NB4 (cell line): ENCODE data around the gene MGAT5B.

Source experiments
- DNase-seq: peaks from one replicate; pipeline ENCODE4 v3.0.0; 2010; ENCODE audit warnings: low read depth
- H3K4me3 ChIP-seq: one replicate; pipeline ENCODE4 v1.5.1; 2011; ENCODE audit warnings: mild to moderate bottlenecking, low read depth, low read length, moderate library complexity
- CTCF ChIP-seq: IDR thresholded peaks from one replicate; pipeline ENCODE4 v1.5.1; 2012; ENCODE audit warnings: low read depth, low read length
- MYC ChIP-seq: IDR thresholded peaks from 2 replicates; pipeline ENCODE4 v1.6.1; 2011; ENCODE audit warnings: low read depth, low read length
- POLR2A ChIP-seq: IDR thresholded peaks from 2 replicates; pipeline ENCODE4 v1.6.1; 2011; ENCODE audit warnings: mild to moderate bottlenecking; ENCODE audit not compliant: insufficient read length; ENCODE audit errors: extremely low read depth
- TF ChIP-seq, protein P1 (sequence below): IDR thresholded peaks from 2 replicates; pipeline ENCODE4 v1.6.1; 2011; ENCODE audit warnings: low read depth, low read length

The MGAT5B gene

DNA sequence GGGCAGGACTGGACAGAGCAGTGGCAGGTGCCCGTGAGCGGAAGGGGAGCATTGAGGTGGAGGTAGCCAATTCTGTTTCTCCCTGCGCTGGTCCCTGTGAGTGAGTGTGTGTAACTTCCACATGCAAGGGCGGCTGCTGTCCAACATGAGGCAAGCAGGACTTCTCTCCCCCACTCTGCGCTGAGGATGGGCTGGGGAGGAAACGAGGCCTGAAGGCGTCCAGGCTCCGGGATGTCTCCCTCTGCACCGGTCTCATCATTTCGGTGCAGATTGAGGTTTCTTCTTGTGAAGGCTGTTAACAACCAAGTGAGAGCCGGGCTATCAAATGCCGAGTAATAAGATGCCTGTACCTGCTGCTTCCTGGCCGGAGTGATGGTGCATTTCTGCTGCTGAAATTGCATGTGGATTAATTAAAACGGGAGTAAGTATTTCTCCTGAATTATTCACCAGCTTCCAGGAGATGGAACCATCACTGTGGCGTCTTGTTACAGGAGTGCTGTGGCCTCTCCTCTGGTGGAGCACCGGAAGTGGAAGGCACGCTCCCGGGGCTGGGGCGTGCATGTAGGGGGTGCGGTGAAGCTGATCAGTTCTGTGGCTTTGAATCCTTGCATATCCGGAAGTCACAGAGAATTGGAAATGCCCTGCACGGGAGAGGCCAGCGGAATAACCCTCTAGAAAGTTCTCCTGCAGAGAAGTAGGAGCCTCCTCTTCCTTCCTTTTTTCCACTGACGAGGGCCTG lies 41.7 kb upstream of the MGAT5B start:
- DNase-seq, result peak; percentile 52
- TF ChIP-seq, protein P1, sequence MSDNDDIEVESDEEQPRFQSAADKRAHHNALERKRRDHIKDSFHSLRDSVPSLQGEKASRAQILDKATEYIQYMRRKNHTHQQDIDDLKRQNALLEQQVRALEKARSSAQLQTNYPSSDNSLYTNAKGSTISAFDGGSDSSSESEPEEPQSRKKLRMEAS, result no peak
- TF ChIP-seq MYC (no peak), CTCF (no peak), POLR2A (no peak)
- no peak overlapping the region for H3K4me3 ChIP-seq

- H3K4me3 ChIP-seq, result no peak overlapping the region
- TF ChIP-seq CTCF (no peak), POLR2A (no peak), MYC (no peak)
- TF ChIP-seq, protein P1, result no peak
- DNase-seq, result no peak
These were observed 40.5 kb upstream of the MGAT5B start for GRCh38 chr17:76827736-76828135.

- TF ChIP-seq, protein P1, result no peak
- TF ChIP-seq POLR2A, result no peak
- no peak for TF ChIP-seq CTCF
- no peak for TF ChIP-seq MYC
- no peak overlapping the region for H3K4me3 ChIP-seq
- DNase-seq, result no peak
These were observed 37.1 kb upstream of the MGAT5B start for GRCh38 chr17:76830987-76831715.

DNA sequence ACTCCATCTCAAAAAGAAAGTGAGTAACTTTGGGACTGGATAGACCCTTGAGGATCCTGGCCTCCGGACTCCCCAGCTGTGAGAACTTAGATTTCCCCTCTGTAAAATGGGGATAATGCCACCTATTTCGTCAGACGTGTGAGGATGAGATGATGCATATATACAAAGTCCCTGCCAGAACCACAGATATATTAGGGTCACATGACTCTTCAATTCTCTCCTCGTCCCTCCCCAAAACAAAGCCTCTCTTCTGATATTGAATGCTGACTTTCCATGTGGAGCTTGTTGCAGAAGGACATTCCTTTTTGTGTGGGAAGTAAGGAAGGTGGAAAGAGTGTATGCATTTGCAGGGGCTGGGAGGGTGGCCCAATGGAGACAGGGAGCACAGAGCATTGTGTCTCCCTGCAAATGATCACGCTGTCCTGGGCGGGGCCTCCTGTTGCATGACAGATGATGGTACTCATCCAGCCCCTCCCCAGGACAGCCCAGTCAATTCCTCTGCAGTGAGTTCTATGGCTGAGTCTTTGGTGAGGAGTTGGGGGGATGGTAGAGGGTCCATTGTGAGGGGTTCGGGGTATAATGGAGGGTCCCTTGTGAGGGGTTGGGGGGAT lies 35.1 kb upstream of the MGAT5B start:
- DNase-seq, result no peak
- TF ChIP-seq CTCF (no peak), POLR2A (no peak), MYC (no peak)
- TF ChIP-seq, protein P1, result no peak
- H3K4me3 ChIP-seq, result no peak overlapping the region

DNA sequence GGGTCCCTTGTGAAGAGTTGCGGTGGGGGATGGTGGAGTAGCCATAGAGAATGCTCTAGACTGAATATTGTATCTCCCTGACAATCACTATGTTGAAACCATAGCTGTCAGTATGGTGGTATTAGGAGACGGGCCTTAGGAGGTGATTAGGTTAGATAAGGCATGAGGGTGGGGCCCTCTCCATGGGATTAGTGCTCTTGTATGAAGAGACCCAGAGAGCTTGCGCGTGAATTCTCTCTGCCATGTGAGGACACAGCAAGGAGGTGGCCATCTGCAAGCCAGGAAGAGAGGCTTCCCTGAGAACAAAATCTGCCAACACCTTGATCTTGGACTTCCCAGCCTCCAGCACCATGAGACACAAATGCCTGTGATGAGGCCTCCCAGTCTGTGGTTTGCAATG lies 34.5 kb upstream of the MGAT5B start:
- no peak for DNase-seq
- H3K4me3 ChIP-seq, result no peak overlapping the region
- no peak for TF ChIP-seq CTCF
- no peak for TF ChIP-seq POLR2A
- TF ChIP-seq, protein P1, result no peak
- TF ChIP-seq MYC, result no peak
